Activated naive CD8-positive, alpha-beta T cell treated with anti-CD3 and anti-CD28 coated beads, Interleukin-2, amount 50 U/mL, for 16 hours (primary cell): Measurements from ENCODE around the gene AHNAK.

Source experiments
- DNase-seq: peaks from one replicate; pipeline ENCODE4 v3.0.0-alpha.2; 2020; ENCODE audit warnings: low read depth, low spot score

The AHNAK gene

GRCh38 chr11:62433141-62433903 lies 113.3 kb downstream of the AHNAK start:
- no peak for DNase-seq

GRCh38 chr11:62432695-62433094 lies 113.9 kb downstream of the AHNAK start:
- no peak for DNase-seq

- no peak for DNase-seq
Observed at GRCh38 chr11:62431171-62431901, 115.3 kb downstream of the AHNAK start.

- no peak for DNase-seq
Observed at GRCh38 chr11:62430425-62430824, 116.2 kb downstream of the AHNAK start.

- no peak for DNase-seq
Observed at GRCh38 chr11:62428871-62429560, 117.6 kb downstream of the AHNAK start.

GRCh38 chr11:62427630-62428233 lies 118.9 kb downstream of the AHNAK start:
- DNase-seq, result no peak

GRCh38 chr11:62423012-62423411 lies 123.6 kb downstream of the AHNAK start:
- DNase-seq, result no peak

- no peak for DNase-seq
Observed at GRCh38 chr11:62421996-62422395, 124.6 kb downstream of the AHNAK start.

GRCh38 chr11:62420882-62421281 lies 125.7 kb downstream of the AHNAK start:
- no peak for DNase-seq

GRCh38 chr11:62419943-62420342 lies 126.7 kb downstream of the AHNAK start:
- DNase-seq, result no peak

- DNase-seq, result no peak
Observed at GRCh38 chr11:62419314-62419929, 127.2 kb downstream of the AHNAK start.

- DNase-seq, result no peak
Observed at GRCh38 chr11:62418733-62419132, 127.9 kb downstream of the AHNAK start, which contains the start of gene SCGB1A1. SCGB1A1 (plus strand) TSS chr11:62419033; CDS start chr11:62419096, 63 bp downstream.

GRCh38 chr11:62418136-62418535 lies 128.5 kb downstream of the AHNAK start:
- no peak for DNase-seq

- DNase-seq, result no peak
Observed at GRCh38 chr11:62416596-62416995, 130.0 kb downstream of the AHNAK start.

GRCh38 chr11:62413060-62413696 lies 133.4 kb downstream of the AHNAK start:
- no peak for DNase-seq

GRCh38 chr11:62411524-62411923 lies 135.1 kb downstream of the AHNAK start:
- DNase-seq, result no peak

GRCh38 chr11:62410972-62411371 lies 135.6 kb downstream of the AHNAK start:
- DNase-seq, result no peak

- no peak for DNase-seq
Observed at GRCh38 chr11:62409831-62410230, 136.8 kb downstream of the AHNAK start.

- DNase-seq, result no peak
Observed at GRCh38 chr11:62406034-62406433, 140.6 kb downstream of the AHNAK start.

GRCh38 chr11:62404901-62405300 lies 141.7 kb downstream of the AHNAK start:
- DNase-seq, result no peak

- DNase-seq, result no peak
Observed at GRCh38 chr11:62404435-62404834, 142.2 kb downstream of the AHNAK start.
